Panc1 (cell line): ENCODE data around the gene ITGA8. TPM values are rescaled to one million over a fixed set of nuclear protein-coding genes. Genes with fewer than 3 reads are reported as not detected.

Experiments used
- ATAC-seq: fragments of 200-7000 bp; cut with Tn5 transposase; 2 replicates; pipeline ENCODE4 v1.9.1; 2020; ENCODE audit warnings: mild to moderate bottlenecking, moderate library complexity
- BruUV-seq: library from RNA; stranded (reverse); fragments of 400-500 nt; replicated peaks from 2 replicates; lab custom pipeline; 2021; lab: Mats Ljungman, UMichigan
- CTCF ChIA-PET: fragments of 300-600 bp; sonication (Branson Sonifier 250); formaldehyde crosslinking; loops from one replicate; lab custom pipeline; 2022; ENCODE audit warnings: antibody characterized with exemption; lab: Charles Lee
- POLR2A ChIA-PET: fragments of 300-600 bp; sonication (Branson Sonifier 250); formaldehyde crosslinking; loops from one replicate; lab custom pipeline; 2022; ENCODE audit warnings: antibody characterized with exemption; lab: Charles Lee
- DNase-seq: peaks from one replicate; pipeline ENCODE4 v3.0.0-alpha.2; 2010; ENCODE audit warnings: low read depth, low spot score
- H3K27ac ChIP-seq: 2 replicates; pipeline ENCODE4 v1.5.1; 2011; ENCODE audit warnings: mild to moderate bottlenecking, low read length, inconsistent platforms
- H3K27me3 ChIP-seq: fragments of 200-500 bp; sonication (Bioruptor generic); 2 replicates; pipeline ENCODE4 v1.6.0; 2014; ENCODE audit warnings: low read length, inconsistent platforms; ENCODE audit not compliant: control insufficient read depth, insufficient read depth
- H3K36me3 ChIP-seq: fragments of 200-500 bp; sonication (Bioruptor generic); 2 replicates; pipeline ENCODE4 v1.5.1; 2014; ENCODE audit warnings: inconsistent platforms, mild to moderate bottlenecking, low read length, moderate library complexity; ENCODE audit not compliant: control insufficient read depth, insufficient read depth
- H3K4me1 ChIP-seq: 2 replicates; pipeline ENCODE4 v1.5.1; 2011; ENCODE audit warnings: inconsistent platforms, mild to moderate bottlenecking, low read length, moderate library complexity; ENCODE audit not compliant: control insufficient read depth, insufficient read depth
- H3K4me3 ChIP-seq, 2 experiments: 2 replicates each; pipeline ENCODE4 v1.5.1; 2011 to 2012; ENCODE audit warnings: low read depth in 2 of 2, low read length in 2 of 2, mild to moderate bottlenecking in 2 of 2, inconsistent platforms in 1 of 2, moderate library complexity in 1 of 2
- H3K9me3 ChIP-seq: fragments of 200-500 bp; sonication (Bioruptor generic); 2 replicates; pipeline ENCODE4 v1.5.1; 2014; ENCODE audit warnings: low read depth, mild to moderate bottlenecking, inconsistent platforms, low read length, moderate library complexity; ENCODE audit not compliant: control insufficient read depth, insufficient read depth
- CTCF ChIP-seq: fragments of 450-650 bp; IDR thresholded peaks from 2 replicates; pipeline ENCODE4 v1.5.1; 2017; ENCODE audit warnings: mild to moderate bottlenecking
- POLR2AphosphoS5 ChIP-seq: IDR thresholded peaks from 2 replicates; pipeline ENCODE4 v1.6.1; 2012; ENCODE audit warnings: mild to moderate bottlenecking, low read depth, low read length, moderate library complexity
- SIN3A ChIP-seq: IDR thresholded peaks from 2 replicates; pipeline ENCODE4 v1.6.1; 2012; ENCODE audit warnings: low read depth, mild to moderate bottlenecking, low read length, moderate library complexity, borderline replicate concordance; ENCODE audit not compliant: insufficient read depth
- TCF7L2 ChIP-seq: IDR thresholded peaks from 2 replicates; pipeline ENCODE4 v1.6.1; 2011; ENCODE audit warnings: mild to moderate bottlenecking, low read depth, low read length, inconsistent platforms
- in situ Hi-C: cut with HindIII; loops from 2 replicates; pipeline ENCODE4 v1.10.0; 2016; ENCODE audit warnings: low sequenced_read_pairs, low pct_unique_long_range_greater_than_20kb
- intact Hi-C: fragments of 100-400 bp; cut with micrococcal nuclease; formaldehyde crosslinking; loops from one replicate; pipeline ENCODE4 v1.10.0; 2022; ENCODE audit not compliant: unreplicated experiment
- total RNA-seq: library from RNA; stranded (reverse); gene quantifications from one replicate; pipeline ENCODE4 v1.2.1, GENCODE V29; 2021; ENCODE audit not compliant: unreplicated experiment
- TF ChIP-seq, protein P1 (sequence below), 2 experiments: IDR thresholded peaks; 2 replicates each; pipeline ENCODE4 v1.6.1; 2011 to 2012; ENCODE audit warnings: low read depth in 2 of 2, control low read depth in 1 of 2, low read length in 1 of 2, mild to moderate bottlenecking in 1 of 2, moderate library complexity in 1 of 2; ENCODE audit not compliant: insufficient read depth in 1 of 2

Gene ITGA8
- total RNA-seq, 1 experiment from 2014 or later = 0.18 TPM

DNA sequence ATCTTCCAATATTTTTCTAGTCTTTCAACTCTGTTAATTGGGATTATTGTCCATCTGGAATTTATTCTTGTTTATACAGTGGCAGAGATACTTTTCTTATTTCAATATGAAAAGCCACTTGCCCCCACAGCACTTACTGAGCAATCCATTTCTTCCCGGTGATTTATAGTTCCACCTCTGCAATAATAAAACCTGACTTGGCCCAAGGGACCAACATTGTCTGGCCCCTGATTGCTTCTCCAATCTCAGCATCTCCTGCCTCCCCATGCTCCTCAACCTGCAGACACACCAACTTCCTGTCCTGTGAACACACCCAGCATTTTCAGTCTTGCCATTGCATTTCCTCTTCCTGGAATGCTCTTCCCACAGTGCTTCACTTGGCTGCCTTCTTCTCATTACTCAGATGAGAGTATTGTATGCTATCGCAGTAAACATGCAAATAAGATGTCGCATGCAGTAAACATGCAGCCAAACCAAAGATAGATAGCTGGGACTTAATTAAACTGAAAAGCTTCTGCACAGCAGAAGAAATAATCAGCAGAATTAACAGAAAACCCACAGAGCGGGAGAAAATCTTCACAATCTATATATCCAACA lies 19.5 kb downstream of the ITGA8 start:
- in situ Hi-C loops (no loop called here), intact Hi-C loops (no loop called here)
- H3K36me3 ChIP-seq = no peaks in the 10 kb centered on the region
- no TSS peak for BruUV-seq
- TF ChIP-seq SIN3A = no peak
- TF ChIP-seq TCF7L2 = no peak
- no peak for TF ChIP-seq POLR2AphosphoS5
- no peak for TF ChIP-seq CTCF
- TF ChIP-seq, protein P1, sequence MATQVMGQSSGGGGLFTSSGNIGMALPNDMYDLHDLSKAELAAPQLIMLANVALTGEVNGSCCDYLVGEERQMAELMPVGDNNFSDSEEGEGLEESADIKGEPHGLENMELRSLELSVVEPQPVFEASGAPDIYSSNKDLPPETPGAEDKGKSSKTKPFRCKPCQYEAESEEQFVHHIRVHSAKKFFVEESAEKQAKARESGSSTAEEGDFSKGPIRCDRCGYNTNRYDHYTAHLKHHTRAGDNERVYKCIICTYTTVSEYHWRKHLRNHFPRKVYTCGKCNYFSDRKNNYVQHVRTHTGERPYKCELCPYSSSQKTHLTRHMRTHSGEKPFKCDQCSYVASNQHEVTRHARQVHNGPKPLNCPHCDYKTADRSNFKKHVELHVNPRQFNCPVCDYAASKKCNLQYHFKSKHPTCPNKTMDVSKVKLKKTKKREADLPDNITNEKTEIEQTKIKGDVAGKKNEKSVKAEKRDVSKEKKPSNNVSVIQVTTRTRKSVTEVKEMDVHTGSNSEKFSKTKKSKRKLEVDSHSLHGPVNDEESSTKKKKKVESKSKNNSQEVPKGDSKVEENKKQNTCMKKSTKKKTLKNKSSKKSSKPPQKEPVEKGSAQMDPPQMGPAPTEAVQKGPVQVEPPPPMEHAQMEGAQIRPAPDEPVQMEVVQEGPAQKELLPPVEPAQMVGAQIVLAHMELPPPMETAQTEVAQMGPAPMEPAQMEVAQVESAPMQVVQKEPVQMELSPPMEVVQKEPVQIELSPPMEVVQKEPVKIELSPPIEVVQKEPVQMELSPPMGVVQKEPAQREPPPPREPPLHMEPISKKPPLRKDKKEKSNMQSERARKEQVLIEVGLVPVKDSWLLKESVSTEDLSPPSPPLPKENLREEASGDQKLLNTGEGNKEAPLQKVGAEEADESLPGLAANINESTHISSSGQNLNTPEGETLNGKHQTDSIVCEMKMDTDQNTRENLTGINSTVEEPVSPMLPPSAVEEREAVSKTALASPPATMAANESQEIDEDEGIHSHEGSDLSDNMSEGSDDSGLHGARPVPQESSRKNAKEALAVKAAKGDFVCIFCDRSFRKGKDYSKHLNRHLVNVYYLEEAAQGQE (IDR thresholded peaks at IDR 0.05; ENCODE audit: insufficient read depth in 1 of 2, low read depth in 2 of 2, low read length in 1 of 2) = no peak
- ChIA-PET POLR2A (no interaction called here), CTCF (no interaction called here)
- H3K27ac ChIP-seq = no peak overlapping the region
- 0 out of 2 replicates have a peak, but pooled peaks cover 2% of the 10 kb centered on the region for H3K27me3 ChIP-seq
- no peak for ATAC-seq
- DNase-seq = no peak
- H3K4me3 ChIP-seq = no peak overlapping the region
- H3K4me1 ChIP-seq = no peaks in the 10 kb centered on the region
- H3K9me3 ChIP-seq = no peaks in the 10 kb centered on the region

- peaks cover 2% of the 10 kb centered on the region; the same call in 1 of the 2 replicates for H3K27me3 ChIP-seq
- intact Hi-C loops = no loop called here
- no peaks in the 10 kb centered on the region for H3K4me1 ChIP-seq
- H3K9me3 ChIP-seq = no peaks in the 10 kb centered on the region
- no peak overlapping the region for H3K27ac ChIP-seq
- DNase-seq (no peak), ATAC-seq (no peak)
- no peaks in the 10 kb centered on the region for H3K36me3 ChIP-seq
- TF ChIP-seq, protein P1 (IDR thresholded peaks at IDR 0.05; ENCODE audit: insufficient read depth in 1 of 2, low read depth in 2 of 2, low read length in 1 of 2) = no peak
- no peak for TF ChIP-seq TCF7L2
- no peak for TF ChIP-seq POLR2AphosphoS5
- no peak for TF ChIP-seq CTCF
- no peak for TF ChIP-seq SIN3A
- in situ Hi-C loops = no loop called here
- POLR2A ChIA-PET = no interaction called here
- CTCF ChIA-PET = no interaction called here
- H3K4me3 ChIP-seq = no peak overlapping the region
- no TSS peak for BruUV-seq
Observed at GRCh38 chr10:15695852-15696251, 23.9 kb downstream of the ITGA8 start.
